Neural progenitor cell (in vitro differentiated cells): Measurements from ENCODE around the gene PDIA5.

Experiments used
- CTCF ChIP-seq: fragments of 200-600 bp; sonication (generic); IDR thresholded peaks from 2 replicates; pipeline ENCODE4 v1.5.1; 2017; ENCODE audit warnings: antibody characterized with exemption, mild to moderate bottlenecking
- EZH2 ChIP-seq: fragments of 200-600 bp; sonication (generic); IDR thresholded peaks from 2 replicates; pipeline ENCODE4 v1.6.1; 2017; ENCODE audit warnings: antibody characterized with exemption, mild to moderate bottlenecking, moderate library complexity
- EZH2phosphoT487 ChIP-seq: fragments of 200-600 bp; sonication (generic); IDR thresholded peaks from 2 replicates; pipeline ENCODE4 v1.6.1; 2017; ENCODE audit warnings: antibody characterized with exemption

- no peak for TF ChIP-seq CTCF
- no peak for TF ChIP-seq EZH2
- TF ChIP-seq EZH2phosphoT487 = no peak
These were observed 12.6 kb upstream of the PDIA5 start for GRCh38 chr3:123054109-123054778.
